Stimulated activated CD4-positive, alpha-beta T cell treated with anti-CD3 and anti-CD28 coated beads, TNF-alpha, amount 100 ng/mL, for 24 hours (primary cell): ENCODE measurements around the gene WRNIP1.
"Not testable (repeated sequence)": the region's sequence is repeated elsewhere in the genome, so short reads cannot be mapped to it uniquely, and the experiment has no call there.

ENCODE experiments used
- DNase-seq, 3 experiments: peaks; one replicate each; pipeline ENCODE4 v3.0.0-alpha.2; 2020; ENCODE audit warnings: low read depth in 3 of 3

Gene WRNIP1

DNA sequence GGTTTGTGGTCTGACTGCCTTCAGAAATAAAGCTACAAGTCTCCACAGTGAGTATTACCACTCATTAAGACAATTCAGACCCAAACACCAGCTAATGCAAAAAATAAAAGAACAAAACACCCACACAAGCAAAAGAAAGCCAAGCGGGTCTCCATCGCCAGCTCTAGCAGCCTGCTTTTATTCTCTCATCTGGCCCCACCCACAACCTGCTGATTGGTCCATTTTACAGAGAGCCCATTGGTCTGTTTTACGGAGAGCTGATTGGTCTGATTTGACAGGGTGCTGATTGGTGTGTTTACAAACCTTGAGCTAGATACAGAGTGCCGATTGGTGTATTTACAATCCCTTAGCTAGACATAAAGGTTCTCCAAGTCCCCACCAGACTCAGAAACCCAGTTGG, 2.3 kb upstream of the WRNIP1 start:
- not testable (repeated sequence) for DNase-seq

DNA sequence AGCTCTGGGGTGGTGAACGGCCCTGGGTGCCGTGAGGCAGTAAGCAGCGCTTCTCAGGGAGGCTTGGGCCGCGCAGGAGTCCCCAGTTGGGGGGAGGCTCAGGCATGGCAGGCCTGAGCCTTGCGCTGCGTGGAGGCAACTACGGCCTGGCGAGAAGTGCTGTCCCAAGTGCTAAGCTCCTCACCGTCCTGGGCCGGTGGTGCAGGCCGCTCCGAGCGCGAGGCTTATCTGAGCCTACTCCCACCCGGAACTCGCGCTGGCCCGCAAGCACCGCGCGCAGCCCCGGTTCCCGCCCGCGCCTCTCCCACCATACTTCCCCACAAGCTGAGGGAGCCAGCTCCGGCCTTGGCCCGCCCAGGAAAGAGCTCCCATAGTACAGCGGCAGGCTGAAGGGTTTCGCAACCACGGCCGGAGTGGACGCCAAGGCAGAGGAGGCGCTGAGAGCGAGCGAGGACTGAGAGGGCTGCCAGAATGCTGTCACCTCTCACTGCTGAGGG, 1.8 kb upstream of the WRNIP1 start:
- DNase-seq, result no peak

DNA sequence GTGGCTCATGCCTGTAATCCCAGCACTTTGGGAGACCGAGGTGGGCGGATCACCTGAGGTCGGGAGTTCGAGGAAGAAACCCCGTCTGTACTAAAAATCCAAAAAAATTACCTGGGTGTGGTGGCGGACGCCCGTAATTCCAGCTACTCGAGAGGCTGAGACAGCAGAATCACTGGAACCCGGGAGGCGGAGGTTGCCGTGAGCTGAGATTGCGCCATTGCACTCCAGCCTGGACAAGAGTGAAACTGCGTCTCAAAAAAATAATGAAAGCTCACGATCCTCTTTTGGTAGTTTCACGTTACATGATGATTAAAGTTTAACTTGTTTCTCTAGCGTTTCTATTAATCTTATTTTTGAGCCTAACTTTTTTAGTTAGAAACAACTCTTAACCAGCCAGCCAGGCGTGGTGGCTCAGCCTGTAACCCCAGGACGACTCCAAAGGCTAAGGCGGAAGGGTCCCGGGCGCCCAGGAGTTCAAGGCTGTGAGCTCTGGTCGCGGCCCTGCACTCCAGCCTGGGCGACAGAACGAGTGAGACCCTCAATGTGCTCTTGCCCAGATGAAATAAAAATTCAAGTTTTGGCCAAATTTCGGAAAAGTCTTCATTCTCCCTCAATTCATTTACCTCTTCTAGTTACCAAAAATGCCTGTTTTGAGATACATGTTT, 1.2 kb upstream of the WRNIP1 start:
- no peak for DNase-seq

DNA sequence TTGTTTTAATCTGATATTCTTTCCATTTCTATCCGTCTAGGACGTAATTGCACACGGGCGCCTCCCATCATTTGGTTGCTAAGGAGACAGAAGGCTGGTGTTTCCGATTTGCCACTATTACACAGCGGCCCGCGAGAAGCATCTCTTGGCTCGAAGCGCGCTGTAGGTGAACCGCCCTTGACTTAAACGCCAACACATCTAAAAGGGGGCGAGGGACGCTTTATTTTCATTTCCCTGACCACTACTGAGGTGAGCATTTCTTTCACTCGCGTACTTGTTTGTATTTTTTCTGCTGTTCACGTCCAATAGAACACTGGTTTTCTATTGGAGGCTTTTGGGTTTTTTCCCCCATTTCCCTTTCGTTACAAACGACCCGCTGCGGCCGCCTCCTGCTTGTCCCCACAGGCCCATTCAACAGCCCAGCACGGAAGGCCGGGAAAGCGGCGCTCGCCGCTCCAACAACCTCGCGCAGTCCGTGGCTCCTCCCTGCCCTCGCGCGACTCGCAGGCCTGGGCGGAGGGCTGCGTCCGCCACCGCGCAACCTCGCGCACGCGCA, 505 bp upstream of the WRNIP1 start:
- peak; percentile 40 to 54 (median 43) for DNase-seq

DNA sequence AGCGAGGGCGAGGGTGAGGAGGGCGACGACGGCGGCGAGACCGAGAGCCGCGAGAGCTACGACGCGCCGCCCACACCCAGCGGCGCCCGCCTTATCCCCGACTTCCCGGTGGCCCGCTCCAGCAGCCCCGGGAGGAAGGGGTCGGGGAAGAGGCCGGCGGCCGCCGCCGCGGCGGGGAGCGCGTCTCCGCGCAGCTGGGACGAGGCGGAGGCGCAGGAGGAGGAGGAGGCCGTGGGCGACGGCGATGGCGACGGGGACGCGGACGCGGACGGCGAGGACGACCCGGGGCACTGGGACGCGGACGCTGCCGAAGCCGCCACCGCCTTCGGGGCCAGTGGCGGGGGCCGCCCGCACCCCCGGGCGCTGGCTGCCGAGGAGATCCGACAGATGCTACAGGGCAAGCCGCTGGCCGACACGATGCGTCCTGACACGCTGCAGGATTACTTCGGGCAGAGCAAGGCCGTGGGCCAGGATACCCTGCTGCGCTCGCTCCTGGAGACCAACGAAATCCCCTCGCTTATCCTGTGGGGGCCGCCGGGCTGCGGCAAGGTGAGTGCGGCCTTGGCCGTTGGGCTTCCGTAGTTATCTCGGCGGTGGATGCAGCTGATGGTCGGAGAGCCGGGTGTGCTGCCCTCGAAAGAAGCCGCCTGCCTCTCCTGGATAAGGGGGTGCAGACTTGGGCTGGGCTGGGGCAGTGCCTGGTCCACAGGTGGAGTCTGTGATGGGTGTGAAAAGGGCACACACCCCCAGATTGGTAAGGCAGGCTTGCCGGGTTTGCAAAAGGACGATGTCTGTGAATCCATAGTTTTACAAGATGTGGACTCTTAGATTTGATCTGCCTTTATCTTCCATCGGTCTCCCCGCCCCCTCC, 938 bp downstream of the WRNIP1 start:
- peak in 1 of 3 experiments; percentile 36 for DNase-seq

DNA sequence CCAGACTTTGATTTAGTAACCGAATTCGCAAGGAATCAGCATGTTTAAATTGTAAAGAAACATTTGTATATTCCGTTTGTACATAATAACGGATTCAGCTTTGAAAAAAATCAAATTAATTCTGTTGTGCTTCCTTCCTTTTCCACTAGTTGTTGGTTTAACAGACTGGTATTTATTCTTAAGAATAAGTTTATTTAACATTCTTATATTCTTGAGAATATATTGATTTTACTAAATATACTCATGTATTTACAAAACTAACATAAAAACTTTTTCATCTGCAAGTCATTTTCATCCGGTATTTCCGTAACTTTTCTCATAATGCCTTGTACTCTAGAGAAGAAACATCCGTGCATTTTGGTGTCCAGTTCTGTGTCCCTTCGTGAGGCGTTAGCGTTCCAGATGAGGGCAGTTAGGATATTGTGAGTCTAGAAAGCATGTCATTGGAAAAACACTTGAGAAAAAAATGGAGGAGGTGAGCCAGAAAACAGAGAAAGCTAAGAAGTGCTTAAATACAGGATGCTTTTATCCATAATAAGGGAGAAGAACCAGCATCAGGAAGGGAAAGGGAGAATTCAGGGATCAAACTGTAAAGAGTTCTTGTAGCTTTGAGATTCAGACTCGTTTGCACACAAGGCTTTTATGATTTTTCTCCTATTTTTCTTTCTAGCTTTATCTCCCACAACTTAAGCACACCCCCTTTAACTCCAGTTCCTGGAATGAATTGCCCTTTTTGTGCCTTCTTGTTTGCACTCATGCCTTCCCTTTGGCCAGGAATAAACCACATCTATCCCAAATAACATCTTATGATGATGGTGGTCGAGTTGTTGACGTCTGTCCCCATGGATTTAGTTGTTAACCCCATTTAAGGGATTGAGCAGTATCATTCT, 1.8 kb downstream of the WRNIP1 start:
- DNase-seq, result no peak

DNA sequence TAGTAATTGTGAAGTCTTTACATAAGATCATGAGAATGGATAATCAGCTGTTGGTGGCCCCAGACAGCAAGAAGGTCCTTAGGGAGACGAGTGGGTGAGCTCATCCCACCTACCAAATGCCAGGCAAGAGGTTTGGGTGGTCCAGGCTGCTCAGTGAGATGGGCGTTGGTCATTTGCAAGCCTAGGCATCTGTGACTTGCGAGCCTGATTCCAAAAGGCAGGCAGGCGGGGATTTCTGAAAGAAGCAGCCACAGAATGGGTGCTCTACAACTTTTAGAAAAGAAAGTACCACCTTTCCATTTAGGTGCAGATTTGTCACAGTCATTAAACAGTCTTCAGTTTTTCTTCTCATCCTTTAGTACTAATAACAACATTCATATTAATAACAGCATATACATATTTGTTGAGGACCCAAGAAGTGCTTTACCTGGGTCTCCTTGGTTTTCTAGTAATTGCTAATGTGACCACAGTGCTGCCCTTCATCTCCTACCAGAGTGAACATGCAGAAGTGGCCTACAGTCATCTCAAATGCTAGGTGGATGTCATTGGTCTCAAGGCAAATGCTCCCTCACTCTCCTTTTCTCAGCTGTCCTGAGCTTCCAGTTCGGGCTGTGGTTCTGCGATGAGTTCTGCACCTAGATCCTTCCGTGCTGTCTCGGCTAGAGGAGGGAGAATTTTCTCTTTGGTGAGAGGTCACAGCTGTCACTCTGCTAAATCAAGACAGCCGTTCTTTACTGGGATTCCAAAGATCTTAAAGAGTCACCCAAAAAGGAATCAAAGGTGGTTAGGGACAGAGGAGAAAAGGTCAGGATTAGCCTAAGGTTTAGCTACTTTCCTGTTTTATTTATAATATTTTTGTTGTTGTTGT, 2.7 kb downstream of the WRNIP1 start:
- no peak for DNase-seq

DNA sequence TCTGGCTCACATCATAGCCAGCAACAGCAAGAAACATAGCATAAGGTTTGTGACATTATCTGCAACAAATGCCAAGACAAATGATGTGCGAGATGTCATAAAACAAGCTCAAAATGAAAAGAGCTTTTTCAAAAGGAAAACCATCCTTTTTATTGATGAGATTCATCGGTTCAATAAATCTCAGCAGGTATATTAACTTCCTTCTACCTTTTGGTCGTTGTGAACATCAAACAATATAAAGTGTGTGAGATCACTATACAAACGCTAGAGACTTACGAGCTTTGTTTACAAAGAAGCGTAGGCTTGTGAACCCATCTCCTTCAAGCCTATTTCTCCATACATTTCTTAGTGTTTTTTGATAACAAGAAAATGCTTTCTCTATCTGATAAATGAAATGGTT, 3.5 kb downstream of the WRNIP1 start:
- no peak for DNase-seq

DNA sequence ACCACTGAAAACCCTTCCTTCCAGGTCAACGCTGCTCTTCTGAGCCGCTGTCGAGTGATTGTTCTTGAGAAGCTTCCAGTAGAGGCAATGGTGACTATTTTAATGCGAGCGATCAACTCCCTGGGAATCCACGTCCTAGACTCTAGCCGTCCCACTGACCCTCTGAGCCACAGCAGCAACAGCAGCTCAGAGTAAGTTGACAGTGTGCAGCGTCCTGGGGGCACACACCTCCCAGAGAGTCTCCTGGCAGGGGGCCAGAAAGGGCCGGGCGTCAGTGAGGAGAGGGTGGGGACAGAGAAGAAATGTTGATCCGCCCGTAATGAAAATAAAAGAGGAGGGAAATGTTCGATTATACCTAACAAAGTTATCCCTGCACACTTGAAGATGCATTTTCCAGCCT, 5.0 kb downstream of the WRNIP1 start:
- DNase-seq, result no peak

DNA sequence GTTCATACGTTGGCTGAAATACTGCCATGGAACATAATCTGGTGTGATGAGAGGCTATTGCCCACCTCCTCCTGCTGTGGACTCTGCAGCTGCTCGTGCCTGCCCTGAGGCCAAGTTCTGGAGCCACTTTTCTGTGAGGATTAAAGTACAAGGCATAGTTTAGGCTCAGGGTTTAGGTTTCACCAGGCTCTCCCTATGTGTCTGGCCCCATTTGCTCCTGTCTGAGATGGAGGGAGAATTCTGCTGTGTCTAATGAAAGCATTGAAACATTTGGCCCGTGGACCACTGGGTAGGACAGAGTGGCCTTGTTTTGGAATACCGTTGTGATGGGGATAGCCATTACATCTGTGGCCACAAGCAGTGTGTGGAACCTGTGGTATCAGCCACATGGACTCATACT, 5.9 kb downstream of the WRNIP1 start:
- no peak for DNase-seq

DNA sequence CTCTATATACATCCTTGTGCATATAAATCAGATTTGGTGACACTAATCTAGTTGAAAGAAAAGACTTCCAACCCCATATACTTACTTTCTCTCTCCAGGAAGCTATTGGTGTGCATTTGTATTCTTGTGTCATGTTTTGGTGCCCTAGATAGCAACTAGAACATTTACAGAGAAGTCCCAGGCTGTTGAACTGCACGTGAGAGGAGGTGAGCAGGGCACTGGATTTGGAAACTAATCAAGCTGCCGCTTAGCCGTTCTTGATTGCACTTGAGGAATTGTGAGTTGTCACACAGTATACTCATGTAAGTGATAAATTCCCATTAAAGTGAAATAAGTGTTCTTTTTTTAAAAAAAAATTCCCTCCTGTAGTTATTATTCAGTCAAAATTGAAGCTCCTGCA, 7.6 kb downstream of the WRNIP1 start:
- DNase-seq, result no peak

DNA sequence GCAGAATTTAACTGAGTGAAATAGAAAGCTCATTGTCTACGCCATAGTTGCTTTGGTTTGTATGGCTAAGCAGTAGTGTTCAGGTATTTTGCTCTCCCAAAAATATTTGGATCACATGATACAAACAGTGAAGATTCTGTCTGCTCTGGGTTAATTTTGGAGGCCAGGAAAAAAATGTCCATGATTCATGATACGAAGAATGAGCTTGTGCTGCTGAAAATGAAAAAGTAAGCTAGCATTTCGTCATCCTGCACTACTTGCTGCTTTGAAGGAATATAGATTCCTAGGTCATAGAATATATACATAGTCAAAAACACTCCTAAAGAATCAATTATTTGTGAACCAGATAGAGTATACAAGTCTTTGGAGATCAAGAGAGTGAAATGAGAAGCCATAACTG, 8.3 kb downstream of the WRNIP1 start:
- no peak for DNase-seq

DNA sequence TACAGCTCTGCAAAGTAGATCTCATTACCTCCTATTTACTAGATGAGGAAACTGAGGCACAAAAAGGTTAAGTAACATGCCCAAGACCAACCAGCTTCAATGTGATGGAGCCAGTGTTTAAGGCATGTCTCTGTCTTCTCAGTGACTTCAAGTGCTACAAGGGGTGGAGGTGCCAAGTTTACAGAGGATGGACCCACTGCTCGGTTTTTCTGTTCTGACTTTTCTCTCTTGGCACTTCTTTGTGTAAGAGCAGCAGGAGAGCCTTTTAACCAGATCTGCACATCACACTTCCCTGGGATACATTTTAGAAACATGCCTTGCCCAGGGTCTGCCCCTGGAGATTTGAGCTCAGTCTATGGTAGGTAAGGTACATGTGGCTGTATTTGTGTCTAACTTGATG, 9.8 kb downstream of the WRNIP1 start:
- DNase-seq, result no peak

DNA sequence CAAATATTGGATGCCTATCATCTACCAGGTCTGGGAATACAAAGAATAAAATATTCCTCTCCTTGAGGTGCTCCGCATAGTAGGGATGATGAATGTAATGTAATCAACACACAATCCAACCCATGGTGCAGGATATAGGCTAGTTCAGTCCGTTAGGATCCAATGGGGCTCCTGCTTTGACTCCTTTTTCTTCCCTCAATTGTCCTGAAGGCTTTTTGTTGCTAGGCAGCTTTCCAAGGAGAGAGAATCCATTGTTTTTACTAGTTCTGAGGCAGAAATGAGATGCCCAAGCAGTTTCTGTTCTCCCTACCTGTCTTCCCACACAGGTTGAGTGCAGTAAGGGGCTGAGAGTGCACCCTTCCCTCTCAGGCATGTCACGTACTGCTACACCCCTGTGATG, 12.1 kb downstream of the WRNIP1 start:
- DNase-seq, result no peak

DNA sequence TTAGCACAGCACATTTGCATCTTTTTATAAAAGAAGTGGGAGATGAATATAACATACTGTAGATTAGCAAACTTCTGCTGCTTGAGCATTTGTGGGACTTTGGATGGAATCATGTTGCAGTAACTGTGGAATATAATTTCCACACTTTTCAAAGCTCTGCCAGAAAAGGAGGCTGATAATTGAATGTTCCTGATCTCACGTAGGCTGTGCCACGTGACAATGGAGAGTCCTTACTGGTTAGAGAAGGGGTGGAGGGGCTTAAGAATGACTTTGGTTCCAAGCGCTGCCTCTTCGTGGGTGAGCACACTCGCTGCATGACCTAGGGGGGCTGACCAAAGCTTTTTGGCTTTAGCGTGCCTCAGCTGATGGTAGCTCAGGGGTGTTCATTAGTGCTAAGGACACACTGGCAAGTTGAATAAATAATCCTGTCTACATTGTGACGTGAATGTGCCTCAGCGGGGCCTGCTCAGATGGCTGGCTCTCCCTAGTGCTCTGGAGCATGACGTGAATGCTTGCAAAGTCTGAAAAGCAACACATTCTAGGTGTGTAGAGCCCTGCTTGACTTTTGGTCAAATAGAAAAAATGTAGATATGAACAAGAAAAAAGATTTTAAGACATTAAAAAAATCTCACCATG, 15.0 kb downstream of the WRNIP1 start:
- DNase-seq, result no peak

DNA sequence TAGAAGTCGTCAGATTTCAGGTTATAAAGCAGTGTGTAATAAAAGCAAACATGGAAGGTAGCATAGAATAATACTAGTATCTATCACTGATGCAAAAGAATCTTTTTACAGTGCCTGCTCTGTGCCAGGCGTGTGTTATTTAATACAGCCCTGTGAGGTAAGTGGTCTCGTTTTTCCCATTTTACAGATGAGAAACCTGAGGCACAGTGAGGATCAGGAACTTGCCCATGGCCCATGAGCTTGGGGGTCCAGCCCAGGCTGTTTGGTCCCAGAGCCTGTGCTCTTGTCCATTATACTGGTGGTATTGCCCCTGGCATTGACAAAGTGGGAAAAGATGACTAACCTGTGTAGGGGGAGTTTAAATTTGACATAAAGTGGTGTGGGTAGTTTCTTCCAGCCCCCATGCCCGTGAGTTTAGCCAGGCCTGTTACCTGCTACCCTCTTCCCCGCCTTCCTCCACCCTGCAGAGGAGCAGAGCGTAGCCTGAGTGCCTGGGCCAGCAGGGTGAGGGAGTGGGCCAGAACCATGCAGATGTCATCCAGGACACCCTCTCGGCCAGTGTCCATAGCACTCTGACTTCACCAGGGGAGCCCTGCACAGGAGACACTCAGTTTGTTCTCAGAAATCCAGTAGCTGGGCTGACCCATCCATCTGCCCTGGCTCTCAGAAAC, 16.6 kb downstream of the WRNIP1 start:
- DNase-seq, result no peak

DNA sequence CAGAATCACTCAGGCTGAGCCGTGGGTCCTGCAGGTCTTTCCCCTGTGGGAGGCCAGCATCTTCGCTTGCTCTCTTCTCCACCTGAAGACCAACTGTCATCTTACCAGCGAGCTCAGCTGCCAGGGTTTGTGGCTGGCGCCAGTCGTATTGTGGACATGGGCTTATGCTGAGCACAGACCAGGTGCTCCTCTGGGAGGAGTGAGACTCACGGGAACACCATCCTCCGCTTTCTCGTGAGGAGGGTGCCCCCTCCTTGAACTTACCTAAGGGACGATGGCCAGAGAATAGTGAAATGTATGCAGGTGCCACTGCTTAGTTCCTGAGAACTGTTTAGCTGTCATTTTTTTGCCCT, 17.1 kb downstream of the WRNIP1 start:
- no peak for DNase-seq

DNA sequence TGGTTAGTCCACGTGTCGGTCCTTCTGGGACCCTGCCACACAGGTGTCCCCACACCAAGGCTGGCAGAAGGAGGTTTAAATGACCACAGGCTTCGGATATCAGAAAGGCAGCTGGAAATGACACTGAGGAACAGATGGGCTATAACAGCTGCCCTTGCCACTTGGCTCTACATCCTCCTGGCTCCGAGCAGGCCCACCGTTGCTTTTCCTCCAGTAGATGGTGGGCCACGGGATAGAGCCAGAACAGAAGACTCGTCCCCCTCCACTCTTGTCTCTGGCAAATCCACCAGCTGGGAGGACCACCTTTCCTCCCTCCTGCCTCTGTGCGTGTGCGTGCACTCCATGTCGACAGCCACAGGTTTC, 17.6 kb downstream of the WRNIP1 start:
- no peak for DNase-seq

DNA sequence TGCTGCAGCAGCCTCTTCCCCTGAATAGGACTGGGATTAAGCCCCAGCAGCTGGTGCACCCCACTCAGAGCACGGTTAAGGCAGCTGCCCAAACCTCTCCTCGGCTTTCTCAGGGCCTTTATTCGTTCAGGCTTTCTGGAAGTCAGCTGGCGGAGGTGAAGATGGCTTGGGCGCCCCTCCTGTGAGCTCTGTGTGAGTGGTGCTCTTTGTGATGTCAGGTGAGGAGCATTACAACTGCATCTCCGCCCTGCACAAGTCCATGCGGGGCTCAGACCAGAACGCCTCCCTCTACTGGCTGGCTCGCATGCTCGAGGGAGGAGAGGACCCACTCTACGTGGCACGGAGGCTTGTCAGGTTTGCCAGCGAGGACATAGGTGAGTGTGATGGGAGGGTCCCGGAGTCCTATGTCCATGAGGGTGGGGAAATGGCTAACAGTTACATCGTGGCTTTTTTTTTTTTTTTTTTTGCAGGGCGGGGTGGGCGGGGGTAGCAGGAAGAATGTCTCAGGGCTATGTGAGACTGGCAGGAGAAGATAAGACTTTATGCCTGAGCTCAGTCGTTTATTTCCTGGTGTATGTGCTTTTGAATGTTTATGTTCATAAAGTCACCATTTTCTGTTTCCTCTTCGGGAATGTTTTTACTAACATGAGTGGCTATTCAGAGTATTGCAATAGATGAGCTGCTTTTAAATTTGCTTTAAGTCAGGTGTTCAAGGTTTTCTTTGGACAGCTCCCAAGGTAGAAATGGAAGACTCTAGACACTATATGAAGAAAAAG, 18.2 kb downstream of the WRNIP1 start:
- DNase-seq, result no peak
